Measurements from ENCODE around the gene NTSR1.

Gene NTSR1

DNA sequence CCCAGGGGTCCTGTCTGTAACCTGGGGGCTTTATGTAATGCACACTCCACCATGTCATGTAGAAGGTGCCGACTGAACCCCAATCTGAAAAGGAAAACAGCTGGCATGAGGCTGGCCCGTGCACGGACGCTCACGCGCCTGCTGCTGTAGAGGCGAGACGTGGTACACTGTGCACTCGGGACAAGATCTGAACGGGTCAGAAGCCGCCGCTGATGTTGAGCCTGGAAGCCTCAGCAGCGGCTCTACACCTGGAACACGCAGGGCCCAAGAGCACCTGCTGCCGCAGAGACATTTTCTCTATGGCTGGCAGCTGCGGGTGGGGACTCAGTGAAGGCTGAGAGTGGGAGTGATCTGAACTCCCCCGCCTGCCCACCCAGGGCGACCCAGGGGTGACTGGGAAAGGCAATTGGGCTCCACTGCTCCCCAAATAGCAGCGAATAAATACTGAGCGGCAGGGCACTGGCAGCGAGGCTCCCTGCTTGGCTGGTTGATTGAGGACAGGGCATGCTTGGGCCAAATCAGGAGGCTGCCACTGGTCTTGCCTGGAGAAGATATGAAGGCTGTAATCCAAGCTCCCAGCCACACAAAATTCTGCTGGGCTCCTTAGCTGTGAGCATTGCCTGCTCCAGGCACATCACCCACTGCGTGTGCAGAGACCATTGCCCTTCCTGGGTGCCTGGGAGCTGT lies 93.5 kb downstream of the NTSR1 start:
- DNase-seq (ENCODE audit: low read depth), result no peak

DNA sequence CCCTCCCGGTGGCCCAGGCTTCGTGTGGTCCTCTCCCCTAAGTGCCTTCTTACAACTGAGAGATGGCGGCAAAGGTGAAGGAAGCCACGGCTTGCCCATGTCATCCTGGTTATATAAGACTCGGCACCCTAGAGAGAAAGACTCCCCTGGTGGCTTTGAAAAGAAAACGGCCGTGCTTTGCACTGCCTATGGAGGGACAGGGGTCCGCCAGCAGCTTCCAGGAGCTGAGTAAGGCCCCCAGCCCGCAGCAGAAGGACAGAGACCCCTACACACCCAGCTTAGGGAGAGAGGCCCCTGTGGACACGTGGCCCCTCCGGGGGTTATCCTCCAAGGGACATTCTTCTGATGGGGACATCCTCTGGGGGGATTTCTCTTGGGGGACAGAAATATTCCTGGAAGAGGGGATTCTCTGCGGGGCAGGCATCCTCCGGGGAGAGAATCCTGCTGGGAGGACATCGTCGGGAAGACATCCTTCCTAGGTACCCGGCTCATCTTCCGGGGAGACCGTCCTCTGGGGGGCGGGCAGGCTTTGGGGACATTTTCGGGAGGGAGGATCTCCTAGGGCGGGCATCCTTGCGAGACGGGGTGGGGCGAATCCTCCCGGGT lies 95.5 kb downstream of the NTSR1 start:
- DNase-seq (ENCODE audit: low read depth), result no peak

DNA sequence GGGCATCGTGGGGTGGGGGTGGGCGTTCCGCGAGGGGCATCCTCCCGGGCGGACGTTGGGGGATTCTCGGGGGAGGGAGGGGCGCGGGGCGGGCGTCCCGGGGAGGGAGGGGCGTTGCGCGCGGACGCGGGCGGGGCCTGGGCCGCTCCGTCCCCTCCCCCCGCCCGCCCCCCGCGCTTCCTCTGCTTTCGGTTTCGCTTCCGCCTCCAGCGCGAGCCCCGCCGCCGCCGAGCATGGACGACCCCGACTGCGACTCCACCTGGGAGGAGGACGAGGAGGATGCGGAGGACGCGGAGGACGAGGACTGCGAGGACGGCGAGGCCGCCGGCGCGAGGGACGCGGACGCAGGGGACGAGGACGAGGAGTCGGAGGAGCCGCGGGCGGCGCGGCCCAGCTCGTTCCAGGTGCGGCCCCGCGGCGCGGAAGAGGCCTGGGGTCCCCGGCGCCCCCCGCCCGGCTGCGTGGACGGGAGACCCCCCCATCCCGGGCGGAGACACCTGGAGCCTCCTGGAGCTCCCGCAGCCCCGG lies 96.1 kb downstream of the NTSR1 start, which contains the start of gene OGFR:
OGFR (plus strand) TSS at position 209 of the 528 bp plus-strand sequence; CDS start at position 234, 25 bp downstream.
- DNase-seq (ENCODE audit: low read depth), result peak; percentile 71

DNA sequence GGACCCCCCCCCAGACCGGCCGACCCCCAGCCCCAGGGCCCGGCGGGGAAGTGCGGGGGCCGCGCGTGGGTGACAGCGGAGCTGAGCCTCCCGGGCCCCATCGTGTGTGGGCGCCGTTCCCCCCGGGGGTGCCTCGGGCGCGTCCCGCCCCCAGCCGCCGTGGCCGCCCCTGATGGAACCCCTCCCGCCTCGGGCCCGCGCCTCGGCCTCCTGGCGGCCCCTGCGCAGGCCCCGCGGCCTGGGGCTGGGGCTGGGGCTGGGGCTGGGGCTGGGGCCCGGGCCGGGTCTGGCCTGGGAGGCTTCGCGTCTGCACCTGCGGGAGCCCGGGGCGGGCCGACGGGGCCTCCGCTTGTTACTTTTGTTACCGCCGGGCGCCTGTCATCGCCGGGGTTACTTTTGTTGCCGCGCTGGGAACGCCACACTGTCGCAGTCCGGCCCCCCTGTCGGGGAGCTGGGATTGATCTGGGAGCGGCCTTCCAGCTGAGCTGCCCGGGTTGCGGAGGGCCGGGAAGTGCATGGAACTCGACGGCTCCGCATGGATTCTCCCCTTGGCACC lies 96.6 kb downstream of the NTSR1 start:
- DNase-seq (ENCODE audit: low read depth), result peak; percentile 70

DNA sequence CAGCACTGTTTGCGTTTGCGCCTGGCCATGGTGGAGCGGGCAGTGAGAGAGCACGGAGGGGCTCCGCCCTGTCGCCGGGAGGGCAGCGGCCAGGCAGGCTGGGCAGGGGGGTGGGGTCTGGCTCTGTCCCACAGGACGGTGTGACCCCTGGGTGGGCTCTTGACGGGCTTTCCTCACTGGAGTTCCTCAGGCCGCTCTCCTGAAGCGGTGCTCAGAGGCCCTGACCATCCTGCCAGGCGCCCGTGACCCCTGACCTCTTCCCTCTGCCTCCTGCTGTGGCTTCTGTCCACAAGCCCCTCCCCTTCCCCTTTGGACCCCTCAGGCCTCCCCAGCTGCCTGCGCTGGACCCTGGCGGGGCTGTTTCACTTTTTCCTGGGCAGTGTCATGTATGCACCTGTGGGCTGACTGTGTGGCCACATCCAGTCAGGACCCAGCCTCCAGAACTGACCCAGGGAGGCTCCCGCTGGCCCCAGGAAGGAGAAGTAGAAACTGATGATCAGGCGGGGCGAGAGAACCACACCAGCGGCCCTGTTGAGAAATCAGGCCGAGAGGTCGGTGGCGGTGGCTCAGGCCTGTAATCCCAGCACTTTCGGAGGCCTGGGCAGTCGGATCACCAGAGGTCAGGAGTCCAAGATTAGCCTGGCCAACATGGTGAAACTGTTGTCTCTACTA lies 97.2 kb downstream of the NTSR1 start:
- no peak for DNase-seq (ENCODE audit: low read depth)

DNA sequence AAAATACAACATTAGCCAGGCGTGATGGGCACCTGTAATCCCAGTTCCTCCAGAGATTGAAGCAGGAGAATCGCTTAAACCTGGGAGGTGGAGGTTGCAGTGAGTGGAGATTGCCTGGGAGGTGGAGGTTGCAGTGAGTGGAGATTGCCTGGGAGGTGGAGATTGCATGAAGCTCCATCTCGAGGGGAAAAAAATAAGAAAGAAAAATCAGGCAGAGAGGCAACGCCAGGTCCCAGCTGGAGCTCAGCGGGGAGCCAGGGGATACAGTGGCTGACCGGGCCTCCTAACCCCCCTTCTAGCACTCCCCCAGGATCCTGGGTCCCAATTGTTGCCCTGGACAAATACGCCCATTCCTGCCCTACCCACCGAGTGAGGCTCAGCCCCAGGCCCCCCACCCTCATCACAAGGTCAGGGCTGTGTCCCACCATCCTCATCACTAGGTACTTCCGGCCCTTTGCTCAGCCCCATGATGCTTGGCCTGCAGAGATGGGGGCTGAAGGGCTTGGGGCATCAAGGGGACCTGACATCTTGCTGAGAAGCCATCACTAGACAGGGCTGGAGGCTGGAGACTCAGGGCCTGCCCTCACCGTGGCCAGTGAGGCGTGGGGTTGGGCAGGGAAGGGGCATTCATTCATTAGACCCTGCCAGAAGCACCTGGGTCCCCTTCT lies 97.9 kb downstream of the NTSR1 start:
- no peak for DNase-seq (ENCODE audit: low read depth)

DNA sequence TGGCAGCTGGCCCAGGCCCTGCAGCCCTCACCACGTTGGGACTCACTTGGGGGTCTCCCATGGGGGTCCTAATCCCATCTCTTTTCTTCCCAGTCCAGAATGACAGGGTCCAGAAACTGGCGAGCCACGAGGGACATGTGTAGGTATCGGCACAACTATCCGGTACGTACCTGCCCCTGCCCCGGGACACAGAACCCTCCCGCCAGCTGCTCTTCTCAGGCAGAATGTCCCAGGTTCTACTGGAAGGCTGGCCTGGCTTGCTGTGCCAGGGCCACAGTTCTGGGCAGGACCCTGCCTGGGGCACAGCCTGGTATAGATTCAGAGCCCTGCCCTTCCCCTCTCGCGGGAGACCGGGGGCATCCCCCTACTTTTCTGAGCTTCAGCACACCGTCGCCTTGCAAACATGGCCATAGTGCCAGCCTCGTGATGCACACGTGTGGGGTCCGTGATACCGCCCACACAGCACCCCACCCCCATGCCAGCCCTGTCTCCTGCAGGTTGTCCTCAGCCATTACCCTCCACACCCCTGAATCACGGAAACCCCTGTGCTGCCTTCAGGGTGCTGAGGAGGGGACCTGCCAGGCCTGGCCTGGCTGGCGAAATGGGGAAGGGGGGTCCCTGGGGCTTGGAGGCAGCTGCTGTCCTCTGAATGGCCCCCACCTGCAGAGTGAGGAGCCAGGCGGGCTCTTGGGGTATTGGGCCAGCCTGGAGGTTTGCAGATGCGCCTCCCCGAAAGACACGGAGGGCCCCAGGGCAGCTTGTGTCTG lies 99.0 kb downstream of the NTSR1 start:
- DNase-seq (ENCODE audit: low read depth), result no peak

DNA sequence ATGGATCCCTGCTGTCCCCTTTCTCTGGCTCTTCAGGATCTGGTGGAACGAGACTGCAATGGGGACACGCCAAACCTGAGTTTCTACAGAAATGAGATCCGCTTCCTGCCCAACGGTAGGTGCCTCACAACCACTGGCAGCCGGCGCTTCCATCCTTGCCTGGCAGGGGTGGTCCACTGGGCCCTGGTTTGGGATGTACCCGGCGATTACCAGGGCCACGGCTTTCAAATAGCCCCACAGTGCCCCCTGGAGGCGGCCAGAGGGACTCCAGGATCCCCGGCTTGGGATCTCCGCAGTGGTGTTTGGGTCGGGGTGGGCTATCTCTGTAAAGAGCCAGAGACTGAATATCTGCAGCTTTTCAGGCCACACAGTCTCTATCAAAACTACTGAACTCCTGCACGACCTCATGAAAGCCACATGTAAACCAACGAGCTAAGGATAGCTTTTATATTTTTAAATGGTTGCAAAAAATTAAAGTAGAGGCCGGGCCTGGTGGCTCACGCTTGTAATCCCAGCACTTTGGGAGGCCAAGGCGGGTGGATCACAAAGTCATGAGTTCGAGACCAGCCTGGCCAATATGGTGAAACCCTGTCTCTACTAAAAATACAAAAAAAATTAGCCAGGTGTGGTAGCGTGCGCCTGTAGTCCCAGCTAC lies 99.7 kb downstream of the NTSR1 start:
- DNase-seq (ENCODE audit: low read depth), result peak; percentile 50

DNA sequence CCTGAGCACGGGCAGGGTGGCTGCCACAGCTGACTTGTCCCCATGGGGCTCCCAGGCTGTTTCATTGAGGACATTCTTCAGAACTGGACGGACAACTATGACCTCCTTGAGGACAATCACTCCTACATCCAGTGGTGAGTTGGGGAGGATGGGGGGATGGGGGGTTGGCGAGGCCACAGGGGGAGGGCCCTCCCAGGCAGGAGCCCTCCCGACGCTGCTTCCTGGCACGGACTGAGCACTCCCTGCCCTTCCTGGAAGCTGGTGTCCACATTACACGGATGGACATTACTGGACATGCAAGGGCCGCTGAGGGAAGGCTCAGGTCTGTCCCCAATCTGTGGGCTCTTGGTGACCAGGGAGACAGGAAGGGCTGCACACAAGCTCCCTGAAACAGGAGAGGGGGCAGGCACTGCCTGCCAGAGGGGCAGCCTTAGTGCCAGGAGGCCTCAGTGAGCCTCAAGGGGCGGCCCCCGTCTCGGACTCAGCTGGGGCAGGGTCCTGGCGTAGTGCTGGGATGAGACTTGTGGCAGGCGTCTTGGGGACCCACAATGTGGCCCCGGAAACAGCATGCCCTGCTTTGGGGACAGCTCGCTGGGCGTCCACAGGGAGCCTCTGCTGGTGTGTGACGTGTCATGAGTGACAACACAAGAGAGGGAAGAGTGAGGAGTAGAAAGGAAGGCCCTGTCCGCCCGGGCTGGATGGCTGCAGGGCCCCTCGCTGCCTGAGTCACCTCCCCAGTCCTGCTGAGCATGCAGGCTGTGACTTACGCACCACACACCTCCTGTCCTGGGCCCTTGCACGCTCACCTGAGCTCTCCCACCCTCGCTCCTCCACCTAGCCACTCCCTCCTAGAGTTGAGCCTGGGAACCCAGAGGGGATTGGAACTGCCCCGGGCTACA lies 101.1 kb downstream of the NTSR1 start:
- DNase-seq (ENCODE audit: low read depth), result no peak

DNA sequence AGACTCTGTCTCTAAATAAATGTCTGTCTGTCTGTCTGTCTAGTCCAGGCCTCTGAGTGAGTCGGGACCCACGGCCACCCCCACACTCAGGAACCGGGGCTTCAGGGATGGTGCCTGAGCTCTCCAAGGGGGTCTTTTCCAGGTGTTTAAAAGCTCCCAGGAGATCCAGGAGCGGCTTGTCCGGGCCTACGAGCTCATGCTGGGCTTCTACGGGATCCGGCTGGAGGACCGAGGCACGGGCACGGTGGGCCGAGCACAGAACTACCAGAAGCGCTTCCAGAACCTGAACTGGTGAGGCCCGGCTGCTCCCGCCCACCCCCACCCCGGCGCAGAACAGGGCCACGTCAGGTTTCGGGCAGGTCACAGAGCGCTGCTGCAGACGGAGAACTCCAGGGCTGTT lies 102.7 kb downstream of the NTSR1 start:
- no peak for DNase-seq (ENCODE audit: low read depth)

DNA sequence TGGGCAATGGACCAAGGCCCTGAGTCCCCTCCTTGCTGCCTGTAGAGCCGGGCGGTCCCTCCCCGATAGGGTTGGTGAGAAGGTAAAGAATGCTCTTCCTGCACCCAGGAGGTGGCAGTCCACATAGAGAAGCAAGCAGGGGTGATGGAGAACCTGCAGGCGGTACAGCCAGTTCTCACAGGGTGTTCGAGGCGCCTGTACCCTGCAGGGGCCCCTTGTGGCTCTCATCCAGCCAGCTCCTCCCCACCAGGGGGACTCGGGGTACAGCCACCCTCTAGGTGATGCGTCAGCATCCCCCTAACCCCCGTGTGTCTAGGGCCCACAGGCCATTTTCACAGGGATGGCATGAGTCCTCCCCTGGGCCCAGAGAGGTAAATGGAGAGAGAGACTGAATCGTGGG lies 103.1 kb downstream of the NTSR1 start:
- no peak for DNase-seq (ENCODE audit: low read depth)
